SU-DHL-6 (cell line): Measurements from ENCODE around the gene CYP4F11.

Experiments used
- CTCF ChIP-seq: fragments of 200-600 bp; sonication (generic); IDR thresholded peaks from one replicate; pipeline ENCODE4 v1.5.1; 2017; ENCODE audit warnings: antibody characterized with exemption, mild to moderate bottlenecking, low read length, moderate library complexity; ENCODE audit not compliant: insufficient read depth, poor library complexity, severe bottlenecking
- EZH2phosphoT487 ChIP-seq: fragments of 200-600 bp; sonication (generic), shearing (Covaris generic); conservative IDR thresholded peaks from 2 replicates; pipeline ENCODE4 v1.6.1; 2018; ENCODE audit warnings: mild to moderate bottlenecking, antibody characterized with exemption, low read length, moderate library complexity, mixed read lengths

GRCh38 chr19:15962319-15962718 lies 28.0 kb upstream of the CYP4F11 start:
- no peak for TF ChIP-seq CTCF
- no peak for TF ChIP-seq EZH2phosphoT487
